Spleen (tissue), 11 donors: Measurements from ENCODE around the gene ACSM2B. TPM values are rescaled to one million over a fixed set of nuclear protein-coding genes. Genes with fewer than 3 reads are reported as not detected.

Experiments
- DNase-seq: peaks from one replicate; pipeline ENCODE4 v3.0.0-alpha.2; 2020
- H3K27ac ChIP-seq, 8 donors: fragments of 200-600 bp; sonication (generic) in 7 of 8; 1 replicate in 4 of 8; 2 replicates in 4 of 8; pipeline versions ENCODE4 v1.5.0 to v1.8.0; 2016 to 2021; ENCODE audit warnings: inconsistent platforms in 4 of 8, mild to moderate bottlenecking in 4 of 8, moderate library complexity in 1 of 8
- H3K27me3 ChIP-seq, 7 donors: fragments of 200-600 bp; sonication (generic) in 6 of 7; replicated peaks in 1 of 7; 1 replicate in 4 of 7; 2 replicates in 3 of 7; pipeline versions ENCODE4 v1.5.0 to v1.8.0; 2016 to 2021; ENCODE audit warnings: inconsistent platforms in 3 of 7, mild to moderate bottlenecking in 1 of 7
- H3K36me3 ChIP-seq, 6 donors: fragments of 200-600 bp; sonication (generic) in 5 of 6; 1 replicate in 4 of 6; 2 replicates in 2 of 6; pipeline versions ENCODE4 v1.5.0 to v1.8.0; 2016 to 2021; ENCODE audit warnings: inconsistent platforms in 2 of 6
- H3K4me1 ChIP-seq, 6 donors: fragments of 200-600 bp; sonication (generic) in 5 of 6; 1 replicate in 3 of 6; 2 replicates in 3 of 6; pipeline versions ENCODE4 v1.5.0 to v1.8.0; 2016 to 2021; ENCODE audit warnings: inconsistent platforms in 3 of 6
- H3K4me3 ChIP-seq, 8 donors: fragments of 200-600 bp; sonication (generic) in 7 of 8; 1 replicate in 4 of 8; 2 replicates in 4 of 8; pipeline versions ENCODE4 v1.5.0 to v1.8.0; 2016 to 2021; ENCODE audit warnings: inconsistent platforms in 4 of 8, mild to moderate bottlenecking in 4 of 8, moderate library complexity in 2 of 8
- H3K9me3 ChIP-seq, 8 donors: fragments of 200-600 bp; sonication (generic) in 7 of 8; 1 replicate in 4 of 8; 2 replicates in 4 of 8; pipeline versions ENCODE4 v1.5.0 to v1.8.0; 2016 to 2021; ENCODE audit warnings: inconsistent platforms in 4 of 8
- CTCF ChIP-seq, 11 experiments: fragments of 200-600 bp in 7 of 11; fragments of 450-650 bp in 4 of 11; sonication (generic) in 4 of 11; IDR thresholded peaks in 8 of 11; conservative IDR thresholded peaks in 3 of 11; 1 replicate in 7 of 11; 2 replicates in 4 of 11; pipeline versions ENCODE4 v1.4.0 to v1.8.0; 2016 to 2021; ENCODE audit warnings: antibody characterized with exemption in 11 of 11, inconsistent platforms in 4 of 11, mild to moderate bottlenecking in 1 of 11
- POLR2A ChIP-seq, 3 donors: fragments of 450-650 bp; IDR thresholded peaks; one replicate each; pipeline ENCODE4 v1.5.1; 2017; ENCODE audit warnings: antibody characterized with exemption in 3 of 3, mild to moderate bottlenecking in 1 of 3
- POLR2AphosphoS5 ChIP-seq, 3 donors: sonication (generic); formaldehyde crosslinking; IDR thresholded peaks; one replicate each; pipeline ENCODE4 v1.5.1; 2017; ENCODE audit warnings: antibody characterized with exemption in 3 of 3
- WGBS, 5 donors: extraction: QIAGEN DNeasy Blood & Tissue Kit in 3 of 5; methylation state at CpG; one replicate each; pipeline versions ENCODE4 v1.1.5 to v1.1.7; 2013 to 2018; 5-methylcytosine and 5-hydroxymethylcytosine counted together
- intact Hi-C: fragments of 100-400 bp; cut with DNase I; formaldehyde crosslinking; loops from one replicate; pipeline ENCODE4 v1.15.0; 2023; ENCODE audit warnings: low total_unique reads
- polyA plus RNA-seq, 3 donors: library from polyadenylated mRNA; stranded (reverse); fragments of 200-250 nt; gene quantifications; one replicate each; pipeline ENCODE4 v1.2.1, GENCODE V29; 2013
- total RNA-seq, 7 donors: library from RNA; depleted of rRNA in 3 of 7; stranded (reverse); fragments of >200 nt in 3 of 7; fragmentation: NEBNext Ultra II Directional in 4 of 7; extraction: Animal tissue kit (Norgen Biotek cat#: 25700) in 4 of 7; gene quantifications; one replicate each; pipeline versions ENCODE4 v1.1.0 to v1.2.1, GENCODE V29; 2016 to 2021
- donor health status: healthy with polysubstance abuse.
- donor health status: DM: no; HTN: no; CAD: no; lungs with moderate emphysema.
- donor health status: DM: no; HTN: no; CAD: no.
- donor health status: Bipolar disorder and iron deficiency.
- donor health status: healthy.
- donor health status: DM: no; HTN: no; CAD: no.
- donor health status: DM: yes; HTN: yes; CAD: no.

ACSM2B gene
- total and polyA plus RNA-seq, 10 donors: not detected

DNA sequence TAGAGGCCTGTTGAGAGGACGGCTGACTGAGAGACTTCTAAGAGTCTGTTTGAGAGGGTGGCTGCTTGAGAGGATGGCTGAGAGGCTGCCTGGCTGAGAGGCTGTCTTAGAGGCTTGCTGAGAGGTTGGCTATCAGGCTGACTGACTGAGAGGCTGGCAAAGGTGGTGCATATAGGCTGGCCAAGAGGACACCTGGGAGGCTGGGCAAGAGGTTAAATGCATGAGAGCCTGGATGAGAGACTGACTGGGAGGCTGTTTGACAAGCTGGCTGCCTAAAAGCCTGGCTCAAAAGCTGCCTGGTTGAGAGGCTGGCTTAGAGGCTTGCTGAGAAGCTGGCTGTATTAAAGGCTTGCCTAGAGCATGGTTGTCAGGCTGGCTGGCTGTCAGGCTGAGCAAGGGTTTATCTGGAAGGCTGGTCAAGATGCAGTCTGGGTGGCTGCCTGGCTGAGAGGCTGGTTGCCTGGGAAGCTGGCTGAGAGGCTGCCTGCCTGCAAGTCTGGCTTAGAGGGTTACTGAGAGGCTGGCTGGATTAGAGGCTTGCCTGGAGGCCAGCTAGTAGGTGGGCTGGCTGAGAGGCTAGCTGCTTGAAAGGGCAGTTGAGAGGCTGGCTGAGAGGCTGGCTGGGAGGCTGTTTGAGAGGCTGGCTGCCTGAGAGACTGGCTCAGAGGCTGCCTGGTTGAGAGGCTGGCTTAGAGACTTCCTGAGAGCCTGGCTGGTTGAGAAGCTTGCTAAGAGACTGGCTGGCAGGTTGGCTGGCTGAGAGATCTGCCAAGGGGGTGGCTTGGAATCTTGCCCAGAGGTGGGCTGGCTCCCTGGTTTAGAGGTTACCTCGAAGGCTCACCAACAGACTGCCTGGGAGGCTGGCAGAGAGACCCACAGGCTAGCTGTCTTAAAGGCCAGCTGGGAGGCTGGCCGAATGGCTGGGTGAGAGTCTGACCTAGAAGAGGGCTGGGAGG is 38.3 kb upstream of the ACSM2B start:
- intact Hi-C loops: no loop called here
- no peak for DNase-seq
- Histone ChIP-seq H3K9me3 (no peaks in the 10 kb centered on the region), H3K4me3 (no peak overlapping the region), H3K36me3 (no peaks in the 10 kb centered on the region), H3K27me3 (peaks cover 0 to 28% (median 0%) of the 10 kb centered on the region in 7 donors), H3K27ac (no peak overlapping the region), H3K4me1 (no peaks in the 10 kb centered on the region)
- 50 to 100% (median 61%) methylated on average over 1 to 3 of the region's 3 CpGs for WGBS, 5 donors
- no peak for TF ChIP-seq POLR2A (IDR thresholded peaks at IDR 0.05)
- TF ChIP-seq CTCF (IDR thresholded peaks at IDR 0.05 in 8 of 11, conservative IDR thresholded peaks at IDR 0.05 in 3 of 11): no peak
- no peak for TF ChIP-seq POLR2AphosphoS5 (IDR thresholded peaks at IDR 0.05)

DNA sequence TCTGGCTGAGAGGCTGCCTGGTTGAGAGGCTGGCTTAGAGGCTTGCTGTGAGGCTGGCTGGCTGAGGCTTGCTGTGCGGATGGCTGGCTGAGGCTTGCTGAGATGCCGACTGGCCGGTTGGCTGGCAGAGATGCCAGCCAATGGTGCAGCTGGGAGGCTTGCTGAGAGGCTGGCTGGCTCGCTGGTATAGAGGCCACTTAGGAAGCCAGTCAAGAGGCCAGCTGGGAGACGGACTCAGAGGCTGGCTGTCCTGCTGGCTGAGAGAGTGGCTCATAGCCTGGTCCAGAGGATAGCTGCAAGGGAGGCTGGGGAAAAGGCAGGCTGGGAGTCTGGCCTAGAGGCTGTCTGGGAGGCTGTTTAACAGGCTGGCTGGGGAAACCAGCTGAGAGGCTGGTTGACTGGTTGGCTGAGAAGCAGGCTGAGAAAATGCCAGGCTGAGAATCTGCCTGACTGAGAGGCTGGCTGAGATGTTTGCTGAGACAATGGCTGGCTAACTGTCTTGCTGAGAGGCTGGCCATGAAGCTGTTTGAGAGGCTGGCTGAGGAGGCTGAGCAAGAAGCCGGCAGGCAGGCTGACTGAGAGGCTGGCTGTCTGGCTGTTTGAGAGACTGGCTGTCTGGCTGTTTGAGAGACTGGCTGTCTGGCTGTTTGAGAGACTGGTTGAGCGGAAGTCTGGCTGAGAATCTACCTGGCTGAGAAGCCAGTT is 37.5 kb upstream of the ACSM2B start:
- H3K9me3 ChIP-seq: no peaks in the 10 kb centered on the region
- no peaks in the 10 kb centered on the region for H3K4me1 ChIP-seq
- no peak overlapping the region for H3K27ac ChIP-seq
- TF ChIP-seq POLR2A (IDR thresholded peaks at IDR 0.05) (no peak), CTCF (IDR thresholded peaks at IDR 0.05 in 8 of 11, conservative IDR thresholded peaks at IDR 0.05 in 3 of 11) (no peak), POLR2AphosphoS5 (IDR thresholded peaks at IDR 0.05) (no peak)
- H3K4me3 ChIP-seq: no peak overlapping the region
- intact Hi-C loops: no loop called here
- WGBS, 5 donors: 68 to 94% (median 87%) methylated on average over 6 to 7 of the region's 7 CpGs
- H3K36me3 ChIP-seq: no peaks in the 10 kb centered on the region
- no peak for DNase-seq
- H3K27me3 ChIP-seq: peaks cover 0 to 28% (median 0%) of the 10 kb centered on the region in 7 donors

DNA sequence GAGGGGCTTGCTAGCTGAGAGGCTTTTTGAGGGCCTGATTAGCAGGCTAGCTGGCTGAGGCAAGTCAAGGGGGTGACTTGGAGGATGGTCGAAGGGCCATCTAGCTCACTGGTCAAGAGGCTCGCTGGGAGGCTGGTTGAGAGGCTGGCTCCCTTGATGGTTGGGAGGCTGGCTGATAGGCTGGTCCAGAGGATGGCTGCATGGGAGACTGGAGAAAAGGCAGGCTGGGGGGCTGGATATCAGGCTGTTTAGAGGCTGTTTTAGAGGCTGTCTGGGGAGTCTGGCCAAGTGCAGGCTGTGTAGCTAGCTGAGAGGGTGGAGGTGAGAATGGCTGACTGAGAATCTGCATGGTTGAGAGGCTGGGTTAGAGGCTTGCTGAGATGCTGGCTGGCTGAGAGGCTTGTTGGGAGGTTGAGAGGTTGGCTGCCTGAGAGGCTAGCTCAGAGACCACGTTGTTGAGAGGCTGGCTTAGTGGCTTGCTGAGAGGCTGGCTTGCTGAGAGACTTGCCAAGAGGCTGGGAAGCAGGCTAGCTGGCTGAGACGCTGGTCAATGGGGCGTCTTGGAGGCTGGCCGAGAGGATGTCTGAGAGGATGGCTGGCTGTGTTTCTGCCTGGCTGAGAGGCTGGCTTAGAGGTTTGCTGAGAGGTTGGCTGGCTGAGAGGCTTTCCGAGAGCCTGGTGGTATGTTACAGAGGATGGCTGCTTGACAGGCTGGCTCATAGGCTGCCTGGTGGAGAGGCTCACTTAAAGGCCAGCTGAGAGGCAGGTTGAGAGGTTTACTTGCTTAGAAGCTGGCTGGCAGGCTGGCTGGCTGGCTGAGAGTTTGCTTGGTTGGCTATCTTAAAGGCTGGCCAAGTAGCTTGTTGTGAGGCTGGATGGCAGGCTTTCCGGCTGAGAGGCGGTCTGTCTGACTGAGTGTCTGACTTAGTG is 36.6 kb upstream of the ACSM2B start:
- no peaks in the 10 kb centered on the region for H3K9me3 ChIP-seq
- intact Hi-C loops: no loop called here
- no peak for DNase-seq
- no peaks in the 10 kb centered on the region for H3K36me3 ChIP-seq
- WGBS, 5 donors: 75 to 86% (median 82%) methylated on average over 9 of the region's 9 CpGs
- no peak overlapping the region for H3K27ac ChIP-seq
- TF ChIP-seq CTCF (IDR thresholded peaks at IDR 0.05 in 8 of 11, conservative IDR thresholded peaks at IDR 0.05 in 3 of 11) (no peak), POLR2AphosphoS5 (IDR thresholded peaks at IDR 0.05) (no peak), POLR2A (IDR thresholded peaks at IDR 0.05) (no peak)
- H3K27me3 ChIP-seq: peaks cover 0 to 28% (median 0%) of the 10 kb centered on the region in 7 donors
- H3K4me1 ChIP-seq: no peaks in the 10 kb centered on the region
- no peak overlapping the region for H3K4me3 ChIP-seq
